NT2/D1 (cell line): ENCODE data around the gene MATCAP1.

Experiments used
- DNase-seq: peaks from one replicate; pipeline ENCODE4 v3.0.0-alpha.2; 2011; ENCODE audit warnings: low read depth, low spot score
- H3K27me3 ChIP-seq: 2 replicates; pipeline ENCODE4 v1.6.0; 2011; ENCODE audit warnings: mild to moderate bottlenecking; ENCODE audit not compliant: insufficient read length, insufficient read depth
- H3K36me3 ChIP-seq: 2 replicates; pipeline ENCODE4 v1.6.1; 2011; ENCODE audit warnings: mild to moderate bottlenecking, low read length, mixed read lengths; ENCODE audit not compliant: insufficient read depth, insufficient read length
- H3K4me1 ChIP-seq: 2 replicates; pipeline ENCODE4 v1.5.1; 2011; ENCODE audit not compliant: insufficient read depth, insufficient read length
- H3K4me3 ChIP-seq: 2 replicates; pipeline ENCODE4 v1.5.1; 2011; ENCODE audit warnings: low read depth; ENCODE audit not compliant: insufficient read length
- H3K9ac ChIP-seq: 2 replicates; pipeline ENCODE4 v1.6.0; 2011; ENCODE audit warnings: low read depth; ENCODE audit not compliant: insufficient read length
- H3K9me3 ChIP-seq: 2 replicates; pipeline ENCODE4 v1.5.1; 2011; ENCODE audit warnings: mild to moderate bottlenecking, low read length; ENCODE audit not compliant: insufficient read depth
- SUZ12 ChIP-seq: IDR thresholded peaks from 2 replicates; pipeline ENCODE4 v1.6.1; 2011; ENCODE audit not compliant: insufficient read length, insufficient read depth; ENCODE audit errors: extremely low read depth
- YY1 ChIP-seq: IDR thresholded peaks from 2 replicates; pipeline ENCODE4 v1.6.1; 2011; ENCODE audit not compliant: insufficient read length, insufficient read depth
- ZNF274 ChIP-seq: IDR thresholded peaks from 2 replicates; pipeline ENCODE4 v1.6.1; 2011; ENCODE audit warnings: mild to moderate bottlenecking, low read depth, low read length

Gene MATCAP1

GRCh38 chr16:67148656-67149275 lies 35.0 kb downstream of the MATCAP1 start:
- H3K27me3 ChIP-seq = peaks cover 16% of the 10 kb centered on the region
- no peak overlapping the region for H3K4me3 ChIP-seq
- no peak overlapping the region for H3K9ac ChIP-seq
- TF ChIP-seq YY1 (no peak), ZNF274 (no peak), SUZ12 (no peak)
- peaks cover 62% of the 10 kb centered on the region for H3K36me3 ChIP-seq
- no peak for DNase-seq
- peaks cover 12% of the 10 kb centered on the region for H3K4me1 ChIP-seq
- H3K9me3 ChIP-seq = no peaks in the 10 kb centered on the region; the same call in 1 of the 2 replicates

DNA sequence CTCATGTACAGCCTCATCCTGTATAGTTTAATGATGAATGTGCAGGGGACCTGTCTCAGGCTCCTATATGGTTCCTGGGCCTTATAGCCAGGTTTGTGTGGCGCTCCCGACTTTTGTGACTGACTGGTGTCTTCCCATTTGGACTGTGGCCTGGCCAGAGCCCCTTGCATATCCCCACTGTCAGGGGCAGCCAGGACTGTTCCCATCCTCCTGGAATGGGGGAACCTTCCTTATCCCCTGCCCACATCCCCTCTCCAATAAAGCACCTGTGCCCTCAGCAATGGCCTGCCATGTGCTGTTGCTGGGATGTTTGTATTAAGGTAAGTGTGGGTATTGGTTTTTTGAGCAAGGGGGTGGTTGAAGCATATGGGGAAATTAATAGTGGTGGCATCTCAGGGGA lies 35.5 kb downstream of the MATCAP1 start:
- Histone ChIP-seq H3K36me3 (peaks cover 66% of the 10 kb centered on the region), H3K27me3 (peaks cover 12% of the 10 kb centered on the region), H3K4me1 (peaks cover 12% of the 10 kb centered on the region), H3K9ac (no peak overlapping the region), H3K9me3 (no peaks in the 10 kb centered on the region; the same call in 1 of the 2 replicates), H3K4me3 (no peak overlapping the region)
- DNase-seq = no peak
- no peak for TF ChIP-seq ZNF274
- TF ChIP-seq YY1 = no peak

- peaks cover 73% of the 10 kb centered on the region for H3K36me3 ChIP-seq
- peaks cover 6% of the 10 kb centered on the region for H3K27me3 ChIP-seq
- no peak overlapping the region for H3K4me3 ChIP-seq
- no peak for DNase-seq
- TF ChIP-seq SUZ12 (no peak), ZNF274 (no peak), YY1 (no peak)
- no peak overlapping the region for H3K9ac ChIP-seq
- H3K9me3 ChIP-seq = no peaks in the 10 kb centered on the region; the same call in 1 of the 2 replicates
- peaks cover 12% of the 10 kb centered on the region for H3K4me1 ChIP-seq
Observed at GRCh38 chr16:67147437-67148140, 36.2 kb downstream of the MATCAP1 start.

GRCh38 chr16:67146523-67147357 lies 37.0 kb downstream of the MATCAP1 start:
- Histone ChIP-seq H3K4me1 (peaks cover 9% of the 10 kb centered on the region), H3K9ac (no peak overlapping the region), H3K4me3 (no peak overlapping the region), H3K9me3 (no peaks in the 10 kb centered on the region; the same call in 1 of the 2 replicates), H3K36me3 (peaks cover 81% of the 10 kb centered on the region), H3K27me3 (peaks cover 2% of the 10 kb centered on the region)
- TF ChIP-seq YY1 (no peak), ZNF274 (no peak), SUZ12 (no peak)
- DNase-seq = no peak

GRCh38 chr16:67145746-67146145 lies 38.0 kb downstream of the MATCAP1 start:
- H3K9me3 ChIP-seq = no peaks in the 10 kb centered on the region; the same call in 1 of the 2 replicates
- no peaks in the 10 kb centered on the region for H3K27me3 ChIP-seq
- DNase-seq = no peak
- peaks cover 2% of the 10 kb centered on the region for H3K4me1 ChIP-seq
- peaks cover 91% of the 10 kb centered on the region for H3K36me3 ChIP-seq
- TF ChIP-seq YY1 (no peak), SUZ12 (no peak)
- no peak overlapping the region for H3K9ac ChIP-seq
- H3K4me3 ChIP-seq = no peak overlapping the region

GRCh38 chr16:67144943-67145342 lies 38.8 kb downstream of the MATCAP1 start:
- H3K9ac ChIP-seq = no peak overlapping the region
- H3K9me3 ChIP-seq = no peaks in the 10 kb centered on the region; the same call in 1 of the 2 replicates
- H3K4me1 ChIP-seq = peaks cover 2% of the 10 kb centered on the region
- H3K4me3 ChIP-seq = no peak overlapping the region
- H3K36me3 ChIP-seq = peaks cover 98% of the 10 kb centered on the region
- H3K27me3 ChIP-seq = no peaks in the 10 kb centered on the region
- no peak for DNase-seq
- no peak for TF ChIP-seq YY1
- TF ChIP-seq SUZ12 = no peak
- no peak for TF ChIP-seq ZNF274

DNA sequence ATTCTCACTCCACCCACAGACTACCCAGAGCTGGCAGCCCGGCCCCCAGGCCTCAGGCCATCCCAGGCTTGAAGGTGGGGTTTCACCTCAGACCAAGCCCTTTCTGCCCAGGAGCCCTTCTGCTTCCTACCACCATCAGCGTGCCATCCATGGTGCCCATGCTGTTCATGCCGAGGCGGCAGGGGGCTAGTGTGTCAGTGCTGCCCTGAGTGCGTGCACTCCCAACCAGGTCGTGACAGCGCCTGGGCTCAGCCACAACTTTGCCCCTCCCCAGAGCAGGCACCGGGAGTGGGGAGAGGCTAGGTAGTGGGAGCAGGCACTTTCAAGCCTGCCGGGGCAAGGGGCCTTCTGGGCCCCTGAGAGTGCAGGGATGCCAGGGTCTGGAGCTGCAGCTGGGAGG lies 41.4 kb downstream of the MATCAP1 start:
- no peaks in the 10 kb centered on the region for H3K27me3 ChIP-seq
- no peak overlapping the region for H3K9ac ChIP-seq
- no peak overlapping the region for H3K4me3 ChIP-seq
- no peaks in the 10 kb centered on the region for H3K9me3 ChIP-seq
- H3K36me3 ChIP-seq = peaks cover 94% of the 10 kb centered on the region
- H3K4me1 ChIP-seq = no peaks in the 10 kb centered on the region
- no peak for DNase-seq
- TF ChIP-seq ZNF274 = no peak
- no peak for TF ChIP-seq YY1
- TF ChIP-seq SUZ12 = no peak
